Measurements from ENCODE around the gene PITPNM3.

GRCh38 chr17:6583411-6583810 is 27.1 kb upstream of the PITPNM3 start:
- TF ChIP-seq EP300 (conservative IDR thresholded peaks at IDR 0.05; ENCODE audit: poor library complexity, severe bottlenecking) (no peak), SMC3 (conservative IDR thresholded peaks at IDR 0.05; ENCODE audit: poor library complexity) (no peak), CTCF (IDR thresholded peaks at IDR 0.05; ENCODE audit: poor library complexity, severe bottlenecking) (no peak)
